AG10803 (cell line): ENCODE results near the gene TRPM5.

ENCODE experiments used
- DNase-seq: peaks from one replicate; pipeline ENCODE4 v3.0.0; 2010; ENCODE audit warnings: low read depth
- H3K4me3 ChIP-seq: 2 replicates; pipeline ENCODE4 v1.5.1; 2011; ENCODE audit warnings: mild to moderate bottlenecking, low read length, control low read depth
- TF ChIP-seq, protein P1 (sequence below): conservative IDR thresholded peaks from 2 replicates; pipeline ENCODE4 v1.5.1; 2011; ENCODE audit warnings: mild to moderate bottlenecking, low read length, control low read depth, inconsistent platforms

Gene TRPM5

DNA sequence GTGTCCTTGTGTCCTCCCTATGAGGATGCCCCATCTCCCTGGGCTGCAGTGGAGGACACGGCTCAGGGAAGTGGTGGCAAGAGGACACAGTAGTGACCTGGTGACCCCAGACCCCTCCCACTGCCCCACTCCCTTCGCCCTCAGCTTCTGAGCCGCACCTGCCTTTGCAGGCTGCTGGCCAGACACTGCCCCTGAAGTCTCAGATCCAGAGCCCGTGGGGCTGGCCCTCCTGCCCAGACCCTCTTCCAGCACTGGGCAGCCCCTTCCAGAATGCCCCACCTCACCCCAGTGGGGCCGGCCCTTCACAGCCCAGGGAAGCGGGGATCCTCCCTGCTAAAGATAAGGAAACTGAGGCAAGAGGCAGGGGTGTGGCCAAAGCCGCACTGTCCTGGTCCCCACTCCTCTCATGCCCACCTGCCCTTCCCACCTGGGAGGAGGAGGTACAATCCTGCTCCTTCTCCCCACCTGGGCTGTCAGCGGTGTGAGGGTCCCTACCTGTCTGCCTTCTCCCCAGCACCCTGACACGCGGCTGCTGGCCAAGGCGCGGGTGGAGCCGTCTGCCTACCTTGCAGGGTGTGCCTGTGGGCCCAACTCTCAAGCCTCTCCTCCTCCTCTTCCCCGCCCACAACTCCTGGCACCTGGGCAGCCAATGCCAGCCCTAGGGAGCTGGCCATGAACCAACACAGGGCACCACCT, 17.3 kb downstream of the TRPM5 start:
- TF ChIP-seq, protein P1, sequence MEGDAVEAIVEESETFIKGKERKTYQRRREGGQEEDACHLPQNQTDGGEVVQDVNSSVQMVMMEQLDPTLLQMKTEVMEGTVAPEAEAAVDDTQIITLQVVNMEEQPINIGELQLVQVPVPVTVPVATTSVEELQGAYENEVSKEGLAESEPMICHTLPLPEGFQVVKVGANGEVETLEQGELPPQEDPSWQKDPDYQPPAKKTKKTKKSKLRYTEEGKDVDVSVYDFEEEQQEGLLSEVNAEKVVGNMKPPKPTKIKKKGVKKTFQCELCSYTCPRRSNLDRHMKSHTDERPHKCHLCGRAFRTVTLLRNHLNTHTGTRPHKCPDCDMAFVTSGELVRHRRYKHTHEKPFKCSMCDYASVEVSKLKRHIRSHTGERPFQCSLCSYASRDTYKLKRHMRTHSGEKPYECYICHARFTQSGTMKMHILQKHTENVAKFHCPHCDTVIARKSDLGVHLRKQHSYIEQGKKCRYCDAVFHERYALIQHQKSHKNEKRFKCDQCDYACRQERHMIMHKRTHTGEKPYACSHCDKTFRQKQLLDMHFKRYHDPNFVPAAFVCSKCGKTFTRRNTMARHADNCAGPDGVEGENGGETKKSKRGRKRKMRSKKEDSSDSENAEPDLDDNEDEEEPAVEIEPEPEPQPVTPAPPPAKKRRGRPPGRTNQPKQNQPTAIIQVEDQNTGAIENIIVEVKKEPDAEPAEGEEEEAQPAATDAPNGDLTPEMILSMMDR, result no peak
- DNase-seq, result no peak
- no peak overlapping the region for H3K4me3 ChIP-seq

DNA sequence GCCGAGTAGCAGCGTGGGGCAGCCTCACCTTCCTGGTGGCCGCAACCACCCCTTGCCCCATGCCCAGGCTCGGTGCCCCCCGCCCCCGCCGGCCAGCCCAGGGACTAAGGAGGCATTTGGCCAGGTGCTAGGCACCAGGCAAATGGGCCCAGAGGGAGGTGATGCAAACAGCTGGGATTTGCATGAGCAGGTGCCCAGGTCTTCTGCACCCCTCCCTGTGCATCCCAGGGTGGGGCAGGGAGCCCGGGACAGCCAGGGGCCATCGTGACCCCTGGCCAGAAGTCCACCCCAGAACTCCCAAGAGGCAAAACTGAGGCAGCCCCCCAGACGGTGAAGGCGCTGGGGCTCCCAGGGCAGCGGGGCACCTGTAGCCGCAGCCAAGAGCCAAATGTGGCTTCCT, 18.1 kb downstream of the TRPM5 start:
- DNase-seq, result no peak
- TF ChIP-seq, protein P1, result no peak
- no peak overlapping the region for H3K4me3 ChIP-seq

DNA sequence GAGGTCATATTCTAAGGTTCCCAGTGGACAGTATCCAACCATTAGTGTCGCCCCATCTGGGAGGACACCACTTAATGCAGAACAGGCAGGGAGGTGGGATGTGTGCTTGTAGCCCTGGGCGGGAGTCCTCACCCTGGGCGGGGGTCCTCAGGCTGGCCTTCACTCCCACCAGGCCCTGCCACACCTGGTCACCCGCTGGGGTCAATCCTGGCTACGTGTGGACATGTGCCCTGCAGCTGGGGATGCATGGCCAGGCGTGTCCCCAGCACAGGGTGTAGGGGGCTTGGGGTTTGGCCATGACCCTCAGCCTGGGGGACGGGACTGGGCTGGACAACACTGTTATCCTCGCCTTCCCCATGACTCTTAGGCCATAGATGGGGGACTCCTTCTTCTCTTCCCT, 18.8 kb downstream of the TRPM5 start:
- H3K4me3 ChIP-seq, result no peak overlapping the region
- TF ChIP-seq, protein P1, result no peak
- DNase-seq, result no peak

DNA sequence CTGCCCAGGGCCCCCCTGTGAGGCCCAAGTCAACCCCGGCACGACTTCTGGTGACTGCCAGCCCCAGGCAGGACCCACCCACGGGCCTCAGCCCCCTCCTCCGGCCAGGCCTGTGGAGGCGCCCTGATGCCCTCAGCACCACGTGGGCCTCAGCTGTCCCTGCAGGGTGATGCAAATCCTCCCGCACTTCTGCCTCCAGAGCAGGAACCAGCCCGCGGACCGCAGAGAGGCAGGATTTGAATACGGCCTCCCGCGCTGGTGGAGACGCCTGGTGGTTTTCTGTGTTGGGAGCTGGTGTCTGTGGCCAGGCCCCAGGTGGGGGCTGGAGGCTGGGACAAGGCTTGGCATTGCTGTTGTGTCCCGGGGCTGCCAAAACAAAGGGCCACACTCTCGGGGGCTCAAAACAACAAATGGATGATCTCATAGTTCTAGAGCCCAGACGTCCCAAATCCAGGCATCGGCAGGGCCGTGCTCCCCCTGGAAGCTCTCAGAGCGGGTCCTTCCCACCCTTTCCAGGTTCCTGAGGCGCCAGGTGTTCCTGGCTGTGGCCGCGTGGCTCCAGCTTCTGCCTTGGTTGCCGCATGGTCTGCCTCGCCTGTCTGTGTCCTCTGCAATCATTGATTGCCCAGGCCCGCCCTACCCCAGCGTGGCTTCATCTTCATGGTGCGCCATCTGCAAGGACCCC, 19.4 kb downstream of the TRPM5 start:
- H3K4me3 ChIP-seq, result no peak overlapping the region
- TF ChIP-seq, protein P1, result no peak
- DNase-seq, result no peak

DNA sequence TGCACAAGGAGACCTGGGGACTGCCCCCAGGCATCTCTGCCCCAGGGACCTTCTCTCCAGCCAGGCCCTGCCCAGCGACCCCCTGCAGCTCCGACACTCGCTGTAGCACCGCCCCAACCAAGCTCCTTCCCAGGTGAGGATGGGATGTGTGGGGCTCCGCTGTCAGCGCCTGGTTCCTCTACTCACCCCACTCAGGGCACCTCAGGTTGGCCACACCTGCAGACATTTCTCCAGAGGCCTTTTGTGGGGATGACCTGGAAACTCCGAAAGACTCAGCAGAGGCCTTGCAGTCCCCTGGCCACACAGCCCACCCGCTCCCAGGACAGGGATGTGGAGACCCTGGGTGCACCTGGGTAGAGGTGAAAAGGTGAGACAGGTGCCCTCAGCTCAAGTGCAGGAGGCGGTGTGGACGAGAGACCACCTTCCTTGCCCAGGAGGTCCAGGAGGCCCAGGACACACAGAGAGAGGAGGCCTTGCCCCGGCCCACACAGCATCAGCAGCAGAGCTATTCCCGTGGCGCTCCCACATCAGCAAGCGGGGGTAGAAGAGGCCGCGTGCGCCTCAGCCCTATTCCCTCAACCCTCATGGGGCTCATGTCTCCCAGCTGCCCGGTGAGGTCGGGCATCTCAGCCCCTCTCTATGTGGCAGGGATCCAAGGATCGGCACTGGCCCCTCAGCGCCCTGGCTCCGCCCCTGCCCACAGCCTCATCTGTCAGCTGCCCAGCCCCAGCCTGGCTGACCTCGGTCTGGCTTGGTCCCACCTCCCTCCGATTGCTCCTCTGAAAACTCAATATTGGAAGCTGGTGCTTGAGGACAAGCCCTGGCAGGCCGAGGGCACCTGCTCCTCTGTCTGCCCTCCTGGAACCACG, 20.9 kb downstream of the TRPM5 start:
- TF ChIP-seq, protein P1, result no peak
- DNase-seq, result no peak
- H3K4me3 ChIP-seq, result no peak overlapping the region

DNA sequence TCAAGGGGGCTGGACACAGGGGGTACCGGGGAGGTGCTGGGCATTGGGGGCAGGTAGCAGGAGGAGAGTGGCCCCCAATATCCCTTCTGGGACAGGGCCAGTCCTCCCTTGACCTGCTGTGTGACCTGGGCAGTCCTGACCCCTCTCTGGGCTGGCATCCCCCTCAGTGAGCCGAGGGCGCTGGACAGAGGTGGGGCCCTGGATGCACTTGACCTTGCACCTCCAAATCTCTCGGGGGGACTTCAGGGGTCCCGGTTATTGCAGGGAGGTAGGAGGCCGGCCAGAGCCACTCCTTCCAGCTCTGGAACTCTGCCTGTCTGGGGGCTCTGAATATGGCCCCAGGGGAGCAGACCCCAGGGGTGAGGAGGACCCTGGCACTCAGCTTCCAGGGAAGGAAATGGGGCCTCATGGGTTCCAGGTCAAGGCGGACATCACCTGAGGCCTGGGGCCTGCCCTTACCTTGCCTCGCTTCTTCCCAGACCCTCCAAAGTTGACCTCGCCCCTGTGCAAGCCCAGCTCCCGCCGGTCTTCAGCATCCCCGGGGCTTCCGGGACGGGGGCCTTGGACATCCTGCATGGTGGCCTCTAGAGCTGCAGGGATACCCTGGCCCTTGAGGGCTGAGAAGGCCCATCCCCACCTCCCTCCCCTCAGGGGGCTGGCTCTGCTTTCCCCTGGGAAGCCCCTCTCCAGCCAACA, 21.7 kb downstream of the TRPM5 start:
- H3K4me3 ChIP-seq, result no peak overlapping the region
- no peak for DNase-seq
- TF ChIP-seq, protein P1, result no peak
